Hepatocyte (in vitro differentiated cells): ENCODE data around the gene MCF2L. TPM values are rescaled to one million over a fixed set of nuclear protein-coding genes. Genes with fewer than 3 reads are reported as not detected.

Experiments
- DNase-seq: peaks from one replicate; pipeline ENCODE4 v3.0.0-alpha.2; 2016; ENCODE audit warnings: low spot score
- H2AFZ ChIP-seq: fragments of 200-600 bp; sonication (generic); 2 replicates; pipeline ENCODE4 v1.6.0; 2016; ENCODE audit warnings: antibody characterized with exemption, mild to moderate bottlenecking
- H3K27ac ChIP-seq: fragments of 200-600 bp; sonication (generic); 2 replicates; pipeline ENCODE4 v1.5.1; 2016; ENCODE audit warnings: mild to moderate bottlenecking
- H3K27me3 ChIP-seq: fragments of 200-600 bp; sonication (generic); 2 replicates; pipeline ENCODE4 v1.6.1; 2016
- H3K36me3 ChIP-seq: fragments of 200-600 bp; sonication (generic); replicated peaks from 2 replicates; pipeline ENCODE4 v1.5.1; 2016; ENCODE audit warnings: low read depth; ENCODE audit not compliant: insufficient read depth
- H3K4me1 ChIP-seq: fragments of 200-600 bp; sonication (generic); 2 replicates; pipeline ENCODE4 v1.5.1; 2016; ENCODE audit warnings: mild to moderate bottlenecking, moderate library complexity; ENCODE audit not compliant: insufficient read depth
- H3K4me2 ChIP-seq: fragments of 200-600 bp; sonication (generic); 2 replicates; pipeline ENCODE4 v1.6.0; 2016
- H3K4me3 ChIP-seq: fragments of 200-600 bp; sonication (generic); 2 replicates; pipeline ENCODE4 v1.5.1; 2016; ENCODE audit warnings: mild to moderate bottlenecking
- H3K79me2 ChIP-seq: fragments of 200-600 bp; sonication (generic); 2 replicates; pipeline ENCODE4 v1.6.0; 2017; ENCODE audit warnings: mild to moderate bottlenecking
- H3K9me2 ChIP-seq: fragments of 200-600 bp; sonication (generic); replicated peaks from 2 replicates; pipeline ENCODE4 v1.6.0; 2017; ENCODE audit warnings: mild to moderate bottlenecking; ENCODE audit not compliant: insufficient read depth
- H3K9me3 ChIP-seq: fragments of 200-600 bp; sonication (generic); 2 replicates; pipeline ENCODE4 v1.5.1; 2016; ENCODE audit warnings: low read depth, mild to moderate bottlenecking
- H4K20me1 ChIP-seq: fragments of 200-600 bp; sonication (generic); 2 replicates; pipeline ENCODE4 v1.6.0; 2016; ENCODE audit warnings: mild to moderate bottlenecking; ENCODE audit not compliant: insufficient read depth, poor library complexity, severe bottlenecking
- CTCF ChIP-seq: fragments of 200-600 bp; sonication (generic); IDR thresholded peaks from 2 replicates; pipeline ENCODE4 v1.5.1; 2016; ENCODE audit warnings: antibody characterized with exemption, mild to moderate bottlenecking; ENCODE audit not compliant: poor library complexity
- EZH2 ChIP-seq: fragments of 200-600 bp; sonication (generic); IDR thresholded peaks from 2 replicates; pipeline ENCODE4 v1.6.1; 2016; ENCODE audit warnings: antibody characterized with exemption, mild to moderate bottlenecking, borderline replicate concordance
- EZH2phosphoT487 ChIP-seq: fragments of 200-600 bp; sonication (generic); IDR thresholded peaks from one replicate; pipeline ENCODE4 v1.6.1; 2018; ENCODE audit warnings: antibody characterized with exemption, mild to moderate bottlenecking, low read depth, moderate library complexity; ENCODE audit not compliant: unreplicated experiment, severe bottlenecking
- WGBS: methylation state at CpG from one replicate; pipeline ENCODE4 v1.1.6; 2016; ENCODE audit warnings: low lambda C conversion rate; ENCODE audit errors: missing lambda C conversion rate; 5-methylcytosine and 5-hydroxymethylcytosine counted together
- polyA plus RNA-seq: library from polyadenylated mRNA; unstranded; fragments of >200 nt; fragmentation: Nextera tagmentation; extraction: Ambion mirVana; gene quantifications from 2 replicates; pipeline ENCODE4 v1.2.1, GENCODE V29; 2016
- total RNA-seq: library from RNA; depleted of rRNA; stranded (reverse); fragments of >200 nt; gene quantifications from 2 replicates; pipeline ENCODE4 v1.2.3, GENCODE V29; 2014

The MCF2L gene
- total and polyA plus RNA-seq, 2 experiments from 2014 or later, result 11.1 to 22.4 TPM

GRCh38 chr13:113086991-113087922, 118.2 kb downstream of the MCF2L start:
- H3K4me2 ChIP-seq, result no peak overlapping the region
- DNase-seq, result no peak
- H2AFZ ChIP-seq, result no peak overlapping the region
- H3K9me3 ChIP-seq, result no peaks in the 10 kb centered on the region
- TF ChIP-seq EZH2 (no peak), EZH2phosphoT487 (no peak), CTCF (no peak)
- 93% methylated on average over 39 of the region's 39 CpGs for WGBS
- no peaks in the 10 kb centered on the region for H4K20me1 ChIP-seq
- H3K27ac ChIP-seq, result no peak overlapping the region
- H3K4me3 ChIP-seq, result no peak overlapping the region
- H3K79me2 ChIP-seq, result no peaks in the 10 kb centered on the region
- no peaks in the 10 kb centered on the region for H3K4me1 ChIP-seq
- no peaks in the 10 kb centered on the region for H3K27me3 ChIP-seq
- no peaks in the 10 kb centered on the region for H3K9me2 ChIP-seq
- no peaks in the 10 kb centered on the region for H3K36me3 ChIP-seq

GRCh38 chr13:113087923-113088690, 119.1 kb downstream of the MCF2L start:
- H3K4me1 ChIP-seq, result no peaks in the 10 kb centered on the region
- no peaks in the 10 kb centered on the region for H3K9me3 ChIP-seq
- H3K27ac ChIP-seq, result no peak overlapping the region
- H3K4me2 ChIP-seq, result no peak overlapping the region
- H2AFZ ChIP-seq, result no peak overlapping the region
- no peak overlapping the region for H3K4me3 ChIP-seq
- no peaks in the 10 kb centered on the region for H3K79me2 ChIP-seq
- no peak for TF ChIP-seq CTCF
- H3K36me3 ChIP-seq, result no peaks in the 10 kb centered on the region
- H3K9me2 ChIP-seq, result no peaks in the 10 kb centered on the region
- H4K20me1 ChIP-seq, result no peaks in the 10 kb centered on the region
- no peak for DNase-seq
- no peaks in the 10 kb centered on the region for H3K27me3 ChIP-seq
- WGBS, result 92% methylated on average over 40 of the region's 40 CpGs

- Histone ChIP-seq H3K79me2 (no peaks in the 10 kb centered on the region), H4K20me1 (no peaks in the 10 kb centered on the region), H3K27me3 (no peaks in the 10 kb centered on the region), H2AFZ (no peak overlapping the region), H3K9me2 (no peaks in the 10 kb centered on the region), H3K36me3 (no peaks in the 10 kb centered on the region), H3K4me3 (no peak overlapping the region), H3K4me1 (no peaks in the 10 kb centered on the region), H3K27ac (no peak overlapping the region), H3K9me3 (no peaks in the 10 kb centered on the region), H3K4me2 (no peak overlapping the region)
- WGBS, result 95% methylated on average over 17 of the region's 17 CpGs
- DNase-seq, result no peak
- no peak for TF ChIP-seq CTCF
- no peak for TF ChIP-seq EZH2phosphoT487
- no peak for TF ChIP-seq EZH2
Observed at GRCh38 chr13:113088691-113089020, 119.6 kb downstream of the MCF2L start.
